Neural cell (in vitro differentiated cells): Measurements from ENCODE around the gene FOXD3. TPM values are rescaled to one million over a fixed set of nuclear protein-coding genes. Genes with fewer than 3 reads are reported as not detected.

ENCODE experiments used
- H2AFZ ChIP-seq: fragments of 200-600, 300-800 bp; sonication (generic), shearing (Covaris generic); 2 replicates; pipeline ENCODE4 v1.6.0; 2014; ENCODE audit warnings: low read depth, mild to moderate bottlenecking, antibody characterized with exemption, low read length, moderate library complexity
- H3F3A ChIP-seq: fragments of 200-600 bp; shearing (Covaris generic); 2 replicates; pipeline ENCODE4 v1.6.1; 2016; ENCODE audit warnings: mild to moderate bottlenecking, moderate library complexity, mixed read lengths, antibody characterized with exemption, low read length; ENCODE audit not compliant: insufficient read depth, poor library complexity, severe bottlenecking
- H3K27ac ChIP-seq: fragments of 200-600, 300-800 bp; sonication (generic), shearing (Covaris generic); 2 replicates; pipeline ENCODE4 v1.5.1; 2014; ENCODE audit warnings: mild to moderate bottlenecking, low read length, moderate library complexity
- H3K27me3 ChIP-seq: fragments of 300-800, 200-600 bp; sonication (generic), shearing (Covaris generic); 2 replicates; pipeline ENCODE4 v1.6.0; 2014; ENCODE audit warnings: mild to moderate bottlenecking, low read depth, low read length, moderate library complexity; ENCODE audit not compliant: insufficient read depth
- H3K36me3 ChIP-seq: fragments of 300-800, 200-600 bp; sonication (generic), shearing (Covaris generic); 2 replicates; pipeline ENCODE4 v1.5.1; 2014; ENCODE audit warnings: mild to moderate bottlenecking, antibody characterized with exemption, low read length, moderate library complexity; ENCODE audit not compliant: insufficient read depth
- H3K4me2 ChIP-seq: fragments of 300-800, 200-600 bp; sonication (generic), shearing (Covaris generic); 2 replicates; pipeline ENCODE4 v1.6.0; 2014; ENCODE audit warnings: mild to moderate bottlenecking, low read length
- H3K4me3 ChIP-seq: fragments of 300-800, 200-600 bp; sonication (generic), shearing (Covaris generic); 2 replicates; pipeline ENCODE4 v1.5.1; 2014; ENCODE audit warnings: mild to moderate bottlenecking, low read length, moderate library complexity
- H3K79me2 ChIP-seq: fragments of 200-600 bp; shearing (Covaris generic); replicated peaks from 2 replicates; pipeline ENCODE4 v1.6.0; 2014; ENCODE audit warnings: mild to moderate bottlenecking, low read length, moderate library complexity; ENCODE audit not compliant: insufficient read depth
- H3K9ac ChIP-seq: fragments of 300-800, 200-600 bp; sonication (generic), shearing (Covaris generic); 2 replicates; pipeline ENCODE4 v1.6.1; 2016; ENCODE audit warnings: mild to moderate bottlenecking, low read length, mixed read lengths
- H3K9me2 ChIP-seq: fragments of 200-600 bp; shearing (Covaris generic); 2 replicates; pipeline ENCODE4 v1.6.1; 2016; ENCODE audit warnings: mild to moderate bottlenecking, low read length, mixed read lengths; ENCODE audit not compliant: insufficient read depth
- H3K9me3 ChIP-seq: fragments of 200-600, 300-800 bp; sonication (generic), shearing (Covaris generic); 2 replicates; pipeline ENCODE4 v1.6.1; 2016; ENCODE audit warnings: mild to moderate bottlenecking, mixed run types, low read length, moderate library complexity, mixed read lengths
- H4K20me1 ChIP-seq: fragments of 200-600 bp; shearing (Covaris generic); 2 replicates; pipeline ENCODE4 v1.6.1; 2016; ENCODE audit warnings: mild to moderate bottlenecking, mixed run types; ENCODE audit not compliant: insufficient read depth
- EP300 ChIP-seq: fragments of 450-650 bp; conservative IDR thresholded peaks from 2 replicates; pipeline ENCODE4 v1.6.1; 2014; ENCODE audit warnings: antibody characterized with exemption, mild to moderate bottlenecking, moderate library complexity; ENCODE audit not compliant: poor library complexity, severe bottlenecking
- EZH2 ChIP-seq: fragments of 200-600, 300-800 bp; shearing (Covaris generic), sonication (generic); IDR thresholded peaks from 2 replicates; pipeline ENCODE4 v1.6.1; 2014; ENCODE audit warnings: antibody characterized with exemption, low read length, borderline replicate concordance, mild to moderate bottlenecking; ENCODE audit not compliant: insufficient read depth, poor library complexity, severe bottlenecking
- MXI1 ChIP-seq: fragments of 450-650 bp; conservative IDR thresholded peaks from 2 replicates; pipeline ENCODE4 v1.6.1; 2014; ENCODE audit warnings: antibody characterized with exemption, mild to moderate bottlenecking; ENCODE audit not compliant: poor library complexity, severe bottlenecking
- POLR2AphosphoS5 ChIP-seq: IDR thresholded peaks from 2 replicates; pipeline ENCODE4 v1.6.1; 2012
- RAD21 ChIP-seq: fragments of 450-650 bp; conservative IDR thresholded peaks from 2 replicates; pipeline ENCODE4 v1.6.1; 2014; ENCODE audit warnings: antibody characterized with exemption, mild to moderate bottlenecking, moderate library complexity
- SMC3 ChIP-seq: fragments of 450-650 bp; conservative IDR thresholded peaks from 2 replicates; pipeline ENCODE4 v1.6.1; 2014; ENCODE audit warnings: antibody characterized with exemption, mild to moderate bottlenecking, moderate library complexity; ENCODE audit not compliant: poor library complexity
- TAF1 ChIP-seq: IDR thresholded peaks from 2 replicates; pipeline ENCODE4 v1.6.1; 2012; ENCODE audit warnings: low read depth
- polyA minus RNA-seq: library from RNA; depleted of rRNA, polyadenylated mRNA; stranded (reverse); fragments of >200 nt; gene quantifications from 2 replicates; pipeline ENCODE4 v1.2.3, GENCODE V29; 2014
- polyA plus RNA-seq: library from polyadenylated mRNA; depleted of rRNA; stranded (reverse); fragments of >200 nt; gene quantifications from 2 replicates; pipeline ENCODE4 v1.2.3, GENCODE V29; 2014
- TF ChIP-seq, protein P1 (sequence below): fragments of 450-650 bp; IDR thresholded peaks from 2 replicates; pipeline ENCODE4 v1.5.1; 2014; ENCODE audit warnings: antibody characterized with exemption, mild to moderate bottlenecking, moderate library complexity; ENCODE audit not compliant: poor library complexity, severe bottlenecking
- TF ChIP-seq, protein P2 (sequence below): IDR thresholded peaks from 2 replicates; pipeline ENCODE4 v1.6.1; 2012; ENCODE audit warnings: borderline replicate concordance

FOXD3 gene
- polyA plus RNA-seq (0.14 TPM in 1 of 2 replicates, not detected in the other), polyA minus RNA-seq (not detected in 2 replicates)

DNA sequence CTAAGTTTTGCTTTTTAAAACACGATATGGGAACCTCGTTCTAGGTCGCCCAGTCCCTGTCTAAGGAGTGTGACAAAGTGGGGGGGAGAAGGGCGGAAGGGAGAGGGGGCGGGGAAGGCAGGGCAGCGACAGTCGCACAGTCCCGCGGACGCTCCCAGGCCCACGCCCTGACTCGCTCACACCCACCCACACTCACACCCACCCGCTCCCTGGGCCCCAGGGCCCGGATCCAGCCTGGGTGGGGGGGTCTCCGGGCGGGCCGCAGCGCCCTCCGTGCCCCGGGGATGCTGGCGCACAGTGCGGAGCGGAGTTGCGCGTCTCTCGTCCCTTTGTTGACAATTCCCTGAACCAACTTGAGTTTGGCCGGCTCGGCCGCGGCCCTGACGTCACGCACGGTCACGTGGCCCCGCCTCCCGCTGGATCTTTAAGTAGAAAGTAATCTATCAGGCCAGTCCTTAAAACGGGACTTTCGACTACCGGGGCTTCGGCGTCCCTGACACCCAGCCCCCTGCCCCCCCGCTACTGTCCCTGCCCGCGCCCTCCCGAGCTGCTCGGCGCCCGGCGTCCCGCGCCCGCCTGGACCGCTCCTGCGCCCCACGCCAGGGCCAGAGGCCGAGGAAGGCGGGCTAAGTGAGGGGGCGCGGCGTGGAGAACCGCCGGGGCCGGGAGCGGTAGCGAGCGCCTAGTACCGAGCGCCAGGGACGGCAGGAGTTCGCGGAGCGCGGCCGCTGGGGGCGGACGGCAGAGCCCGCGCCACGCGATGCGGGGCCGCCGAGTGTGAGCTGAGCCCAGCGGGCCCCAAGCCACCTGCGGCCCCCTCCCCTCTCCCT is at the start of gene FOXD3:
Gene FOXD3, plus strand, starts transcription at position 454 of the 830 bp plus-strand sequence. CDS start 492 bp downstream, outside the sequence.
- Histone ChIP-seq H3K4me3 (peak within 1 kb of the TSS; percentile 58), H3K36me3 (no peaks in the 10 kb centered on the region), H3K27me3 (peaks cover 98% of the 10 kb centered on the region), H3K9me2 (no peaks in the 10 kb centered on the region), H3K79me2 (no peaks in the 10 kb centered on the region), H3K4me2 (no peak within 1 kb of the TSS), H4K20me1 (no peaks in the 10 kb centered on the region), H3F3A (no peaks in the 10 kb centered on the region), H3K9me3 (no peaks in the 10 kb centered on the region), H3K9ac (no peak within 1 kb of the TSS), H3K27ac (no peak within 1 kb of the TSS), H2AFZ (no peak within 1 kb of the TSS)
- TF ChIP-seq POLR2AphosphoS5 = no peak
- peak; percentile 70 for TF ChIP-seq EZH2

DNA sequence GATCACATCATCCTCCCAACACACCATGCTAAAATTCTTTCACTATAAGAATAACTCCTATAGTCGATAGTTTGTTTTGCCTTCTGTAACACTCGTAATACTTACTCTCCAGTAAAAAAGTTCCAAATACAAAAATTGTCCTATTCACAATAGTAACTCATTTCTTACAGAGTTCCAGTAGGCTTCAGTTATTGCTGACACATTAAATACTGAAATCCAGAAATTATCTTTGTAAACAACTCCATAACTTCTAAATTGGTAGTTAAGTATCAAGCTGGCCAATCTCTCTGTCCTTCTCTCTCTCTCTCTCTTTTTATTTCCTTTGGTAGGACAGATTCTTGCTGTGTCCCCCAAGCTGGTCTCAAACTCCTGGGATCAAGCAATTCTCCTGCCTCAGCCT is 49.6 kb upstream of the FOXD3 start:
- Histone ChIP-seq H4K20me1 (no peaks in the 10 kb centered on the region), H3K27ac (no peak overlapping the region), H3K27me3 (peaks cover 36% of the 10 kb centered on the region), H3K4me3 (no peak overlapping the region), H3K36me3 (no peaks in the 10 kb centered on the region), H3F3A (no peaks in the 10 kb centered on the region), H3K9me2 (no peaks in the 10 kb centered on the region), H3K9me3 (no peaks in the 10 kb centered on the region), H2AFZ (no peak overlapping the region), H3K4me2 (no peak overlapping the region), H3K9ac (no peak overlapping the region), H3K79me2 (no peaks in the 10 kb centered on the region)
- TF ChIP-seq MXI1 (no peak), TAF1 (no peak), EZH2 (no peak), SMC3 (no peak), EP300 (no peak), RAD21 (no peak), POLR2AphosphoS5 (no peak)
- TF ChIP-seq, protein P1, sequence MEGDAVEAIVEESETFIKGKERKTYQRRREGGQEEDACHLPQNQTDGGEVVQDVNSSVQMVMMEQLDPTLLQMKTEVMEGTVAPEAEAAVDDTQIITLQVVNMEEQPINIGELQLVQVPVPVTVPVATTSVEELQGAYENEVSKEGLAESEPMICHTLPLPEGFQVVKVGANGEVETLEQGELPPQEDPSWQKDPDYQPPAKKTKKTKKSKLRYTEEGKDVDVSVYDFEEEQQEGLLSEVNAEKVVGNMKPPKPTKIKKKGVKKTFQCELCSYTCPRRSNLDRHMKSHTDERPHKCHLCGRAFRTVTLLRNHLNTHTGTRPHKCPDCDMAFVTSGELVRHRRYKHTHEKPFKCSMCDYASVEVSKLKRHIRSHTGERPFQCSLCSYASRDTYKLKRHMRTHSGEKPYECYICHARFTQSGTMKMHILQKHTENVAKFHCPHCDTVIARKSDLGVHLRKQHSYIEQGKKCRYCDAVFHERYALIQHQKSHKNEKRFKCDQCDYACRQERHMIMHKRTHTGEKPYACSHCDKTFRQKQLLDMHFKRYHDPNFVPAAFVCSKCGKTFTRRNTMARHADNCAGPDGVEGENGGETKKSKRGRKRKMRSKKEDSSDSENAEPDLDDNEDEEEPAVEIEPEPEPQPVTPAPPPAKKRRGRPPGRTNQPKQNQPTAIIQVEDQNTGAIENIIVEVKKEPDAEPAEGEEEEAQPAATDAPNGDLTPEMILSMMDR = no peak
- TF ChIP-seq, protein P2, sequence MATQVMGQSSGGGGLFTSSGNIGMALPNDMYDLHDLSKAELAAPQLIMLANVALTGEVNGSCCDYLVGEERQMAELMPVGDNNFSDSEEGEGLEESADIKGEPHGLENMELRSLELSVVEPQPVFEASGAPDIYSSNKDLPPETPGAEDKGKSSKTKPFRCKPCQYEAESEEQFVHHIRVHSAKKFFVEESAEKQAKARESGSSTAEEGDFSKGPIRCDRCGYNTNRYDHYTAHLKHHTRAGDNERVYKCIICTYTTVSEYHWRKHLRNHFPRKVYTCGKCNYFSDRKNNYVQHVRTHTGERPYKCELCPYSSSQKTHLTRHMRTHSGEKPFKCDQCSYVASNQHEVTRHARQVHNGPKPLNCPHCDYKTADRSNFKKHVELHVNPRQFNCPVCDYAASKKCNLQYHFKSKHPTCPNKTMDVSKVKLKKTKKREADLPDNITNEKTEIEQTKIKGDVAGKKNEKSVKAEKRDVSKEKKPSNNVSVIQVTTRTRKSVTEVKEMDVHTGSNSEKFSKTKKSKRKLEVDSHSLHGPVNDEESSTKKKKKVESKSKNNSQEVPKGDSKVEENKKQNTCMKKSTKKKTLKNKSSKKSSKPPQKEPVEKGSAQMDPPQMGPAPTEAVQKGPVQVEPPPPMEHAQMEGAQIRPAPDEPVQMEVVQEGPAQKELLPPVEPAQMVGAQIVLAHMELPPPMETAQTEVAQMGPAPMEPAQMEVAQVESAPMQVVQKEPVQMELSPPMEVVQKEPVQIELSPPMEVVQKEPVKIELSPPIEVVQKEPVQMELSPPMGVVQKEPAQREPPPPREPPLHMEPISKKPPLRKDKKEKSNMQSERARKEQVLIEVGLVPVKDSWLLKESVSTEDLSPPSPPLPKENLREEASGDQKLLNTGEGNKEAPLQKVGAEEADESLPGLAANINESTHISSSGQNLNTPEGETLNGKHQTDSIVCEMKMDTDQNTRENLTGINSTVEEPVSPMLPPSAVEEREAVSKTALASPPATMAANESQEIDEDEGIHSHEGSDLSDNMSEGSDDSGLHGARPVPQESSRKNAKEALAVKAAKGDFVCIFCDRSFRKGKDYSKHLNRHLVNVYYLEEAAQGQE = no peak
